Right lobe of liver (tissue), 6 donors: ENCODE results near the gene CAND2. TPM values are rescaled to one million over a fixed set of nuclear protein-coding genes. Genes with fewer than 3 reads are reported as not detected.

Experiments used
- ATAC-seq, 4 donors: fragments of 200-7000 bp; cut with Tn5 transposase; one replicate each; pipeline ENCODE4 v1.9.1; 2020; ENCODE audit warnings: mild to moderate bottlenecking in 4 of 4, moderate library complexity in 4 of 4
- DNase-seq, 3 donors: peaks; one replicate each; pipeline ENCODE4 v3.0.0-alpha.2; 2020
- H3K27ac ChIP-seq, 3 donors: fragments of 200-600 bp; one replicate each; pipeline ENCODE4 v1.8.0; 2022
- H3K27me3 ChIP-seq, 2 donors: fragments of 200-600 bp; one replicate each; pipeline ENCODE4 v1.8.0; 2022
- H3K36me3 ChIP-seq, 4 donors: fragments of 200-600 bp; sonication (generic) in 1 of 4; one replicate each; pipeline versions ENCODE4 v1.5.1 to v1.8.0; 2017 to 2022; ENCODE audit warnings: control low read depth in 1 of 4
- H3K4me1 ChIP-seq, 4 donors: fragments of 200-600 bp; sonication (generic) in 1 of 4; one replicate each; pipeline versions ENCODE4 v1.5.1 to v1.8.0; 2017 to 2022; ENCODE audit warnings: control low read depth in 1 of 4
- H3K4me3 ChIP-seq, 3 donors: fragments of 200-600 bp; one replicate each; pipeline ENCODE4 v1.8.0; 2022
- H3K9me3 ChIP-seq, 4 donors: fragments of 200-600 bp; sonication (generic) in 1 of 4; one replicate each; pipeline versions ENCODE4 v1.5.1 to v1.8.0; 2017 to 2022; ENCODE audit warnings: control low read depth in 1 of 4
- POLR2A ChIP-seq: fragments of 450-650 bp; IDR thresholded peaks from one replicate; pipeline ENCODE4 v1.6.1; 2017; ENCODE audit warnings: antibody characterized with exemption, mild to moderate bottlenecking
- WGBS: methylation state at CpG from one replicate; pipeline ENCODE4 v1.1.6; 2018; ENCODE audit warnings: low coverage, low lambda C conversion rate; ENCODE audit not compliant: insufficient coverage; ENCODE audit errors: missing lambda C conversion rate; 5-methylcytosine and 5-hydroxymethylcytosine counted together
- intact Hi-C, 2 donors: fragments of 100-400 bp; cut with DNase I; formaldehyde crosslinking; loops; one replicate each; pipeline versions ENCODE4 v1.11.2 to v1.14.1; 2022
- total RNA-seq, 6 experiments: library from RNA; depleted of rRNA in 2 of 6; stranded (reverse); fragments of >200 nt in 2 of 6; fragmentation: NEBNext Ultra II Directional in 3 of 6; extraction: Animal tissue kit (Norgen Biotek cat#: 25700) in 3 of 6; gene quantifications; one replicate each; pipeline versions ENCODE4 v1.1.0 to v1.2.4, GENCODE V29; 2016 to 2023
- TF ChIP-seq, protein P1 (sequence below), 4 donors: fragments of 200-600 bp in 3 of 4; fragments of 450-650 bp in 1 of 4; IDR thresholded peaks; one replicate each; pipeline versions ENCODE4 v1.5.1 to v1.8.0; 2016 to 2022; ENCODE audit warnings: antibody characterized with exemption in 4 of 4, mild to moderate bottlenecking in 2 of 4
- donor health status: DM: no; HTN: yes; CAD: no.
- donor health status: DM: no; HTN: no; CAD: no.
- donor health status: DM: no; HTN: no; CAD: no.
- donor health status: DM: no; HTN: yes; CAD: no.
- donor health status: DM: no; HTN: yes; CAD: no.

Gene CAND2
- total RNA-seq, 6 experiments from 2014 or later: 0.61 to 4.4 (median 0.77) TPM

DNA sequence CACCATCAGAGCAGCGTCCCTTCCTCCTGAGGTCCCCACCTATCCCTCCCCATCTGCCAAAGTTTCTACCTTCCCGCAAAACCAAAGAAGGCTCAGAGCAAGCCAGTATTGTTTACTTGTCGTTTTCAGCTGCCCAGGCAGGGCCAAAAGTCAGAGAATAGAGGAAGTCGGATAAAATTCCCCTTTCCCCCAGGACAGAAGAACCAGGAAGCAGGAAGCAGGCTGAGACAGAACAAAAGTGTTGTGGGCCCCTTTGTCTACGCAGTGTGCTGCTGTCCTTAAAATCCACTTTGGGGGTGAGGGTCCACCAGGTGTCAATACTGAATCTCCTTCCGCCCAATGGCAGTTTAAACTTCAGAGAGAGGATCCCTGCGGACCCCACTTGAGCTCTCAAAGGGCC lies 63.4 kb downstream of the CAND2 start:
- TF ChIP-seq, protein P1, sequence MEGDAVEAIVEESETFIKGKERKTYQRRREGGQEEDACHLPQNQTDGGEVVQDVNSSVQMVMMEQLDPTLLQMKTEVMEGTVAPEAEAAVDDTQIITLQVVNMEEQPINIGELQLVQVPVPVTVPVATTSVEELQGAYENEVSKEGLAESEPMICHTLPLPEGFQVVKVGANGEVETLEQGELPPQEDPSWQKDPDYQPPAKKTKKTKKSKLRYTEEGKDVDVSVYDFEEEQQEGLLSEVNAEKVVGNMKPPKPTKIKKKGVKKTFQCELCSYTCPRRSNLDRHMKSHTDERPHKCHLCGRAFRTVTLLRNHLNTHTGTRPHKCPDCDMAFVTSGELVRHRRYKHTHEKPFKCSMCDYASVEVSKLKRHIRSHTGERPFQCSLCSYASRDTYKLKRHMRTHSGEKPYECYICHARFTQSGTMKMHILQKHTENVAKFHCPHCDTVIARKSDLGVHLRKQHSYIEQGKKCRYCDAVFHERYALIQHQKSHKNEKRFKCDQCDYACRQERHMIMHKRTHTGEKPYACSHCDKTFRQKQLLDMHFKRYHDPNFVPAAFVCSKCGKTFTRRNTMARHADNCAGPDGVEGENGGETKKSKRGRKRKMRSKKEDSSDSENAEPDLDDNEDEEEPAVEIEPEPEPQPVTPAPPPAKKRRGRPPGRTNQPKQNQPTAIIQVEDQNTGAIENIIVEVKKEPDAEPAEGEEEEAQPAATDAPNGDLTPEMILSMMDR (IDR thresholded peaks at IDR 0.05): no peak
- no peak for TF ChIP-seq POLR2A
- WGBS: 63% methylated on average over 4 of the region's 7 CpGs
- ATAC-seq: peak; percentile 20 to 56 (median 26)
- no peak for DNase-seq
- Histone ChIP-seq H3K4me3 (no peak overlapping the region), H3K36me3 (no peaks in the 10 kb centered on the region), H3K4me1 (no peaks in the 10 kb centered on the region), H3K27me3 (no peaks in the 10 kb centered on the region), H3K27ac (no peak overlapping the region), H3K9me3 (no peaks in the 10 kb centered on the region)
- intact Hi-C loops: no loop called here

DNA sequence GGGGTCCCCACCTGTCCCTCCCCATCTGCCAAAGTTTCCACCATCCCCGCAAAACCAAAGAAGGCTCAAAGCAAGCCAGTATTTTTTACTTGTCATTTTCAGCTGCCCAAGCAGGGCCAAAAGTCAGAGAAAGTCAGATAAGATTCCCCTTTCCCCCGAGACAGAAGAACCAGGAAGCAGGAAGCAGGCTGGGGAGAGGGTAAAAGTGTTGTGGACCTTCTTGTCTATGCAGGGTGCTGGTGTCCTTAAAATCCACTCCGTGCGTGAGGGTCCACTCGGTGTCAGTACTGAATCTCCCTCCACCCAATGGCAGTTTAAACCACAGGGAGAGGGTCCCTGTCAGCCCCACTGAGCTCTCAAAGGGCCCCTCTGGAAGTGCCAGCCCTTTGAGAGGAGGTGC lies 65.1 kb downstream of the CAND2 start:
- Histone ChIP-seq H3K36me3 (no peaks in the 10 kb centered on the region), H3K27ac (no peak overlapping the region), H3K9me3 (no peaks in the 10 kb centered on the region), H3K27me3 (no peaks in the 10 kb centered on the region), H3K4me3 (no peak overlapping the region), H3K4me1 (no peaks in the 10 kb centered on the region)
- TF ChIP-seq, protein P1 (IDR thresholded peaks at IDR 0.05): no peak
- TF ChIP-seq POLR2A: no peak
- WGBS: 45% methylated on average over 4 of the region's 5 CpGs
- no peak for DNase-seq
- ATAC-seq: no peak
- intact Hi-C loops: no loop called here

DNA sequence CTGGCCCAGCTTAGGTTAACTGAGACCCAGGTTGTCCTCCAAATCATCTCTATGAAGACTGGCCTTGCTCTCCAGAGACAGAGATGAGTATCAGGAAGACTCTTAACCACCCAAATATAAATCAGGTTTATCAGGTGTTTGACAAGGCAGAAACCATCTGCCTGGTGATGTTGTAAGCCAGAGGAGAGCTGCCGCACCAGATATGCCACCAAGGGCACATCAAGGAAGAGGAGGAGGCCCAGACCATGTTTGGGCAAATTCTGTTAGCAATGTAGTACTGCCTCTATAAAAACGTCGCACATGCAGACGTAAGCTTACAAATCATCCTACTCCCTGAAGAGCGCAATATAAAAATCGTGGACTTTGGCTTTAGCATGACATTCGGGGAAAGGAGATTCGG lies 65.9 kb downstream of the CAND2 start:
- intact Hi-C loops: no loop called here
- no peaks in the 10 kb centered on the region for H3K9me3 ChIP-seq
- no peak for DNase-seq
- no peaks in the 10 kb centered on the region for H3K27me3 ChIP-seq
- 92% methylated on average over 7 of the region's 8 CpGs for WGBS
- H3K4me1 ChIP-seq: no peaks in the 10 kb centered on the region
- TF ChIP-seq, protein P1 (IDR thresholded peaks at IDR 0.05): no peak
- no peak for TF ChIP-seq POLR2A
- ATAC-seq: no peak
- H3K36me3 ChIP-seq: no peaks in the 10 kb centered on the region
- no peak overlapping the region for H3K4me3 ChIP-seq
- H3K27ac ChIP-seq: no peak overlapping the region

DNA sequence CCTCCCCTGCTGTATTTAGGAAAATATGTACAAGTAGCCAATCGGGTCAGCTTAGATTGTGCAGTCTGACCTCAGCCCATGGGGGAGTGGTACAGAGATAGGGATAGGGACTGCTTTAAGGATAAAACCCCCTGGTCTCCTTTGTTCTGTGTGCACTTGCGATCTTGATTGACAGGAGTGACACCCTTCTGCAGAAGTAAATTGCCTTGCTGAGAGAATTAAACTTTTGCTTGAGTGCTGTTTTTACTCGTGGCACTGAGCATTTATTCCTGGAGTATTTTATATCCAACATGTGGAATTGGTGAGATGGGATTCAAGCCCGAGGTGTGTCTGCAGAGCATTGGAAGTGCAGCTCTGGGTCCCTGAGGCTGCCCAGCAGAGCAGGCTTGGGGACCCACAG lies 68.8 kb downstream of the CAND2 start:
- ATAC-seq (no peak), DNase-seq (no peak)
- TF ChIP-seq, protein P1 (IDR thresholded peaks at IDR 0.05): no peak
- no peak for TF ChIP-seq POLR2A
- H3K9me3 ChIP-seq: no peaks in the 10 kb centered on the region
- no peaks in the 10 kb centered on the region for H3K36me3 ChIP-seq
- 68% methylated on average over 4 of the region's 4 CpGs for WGBS
- H3K4me1 ChIP-seq: peaks cover 0 to 3% (median 0%) of the 10 kb centered on the region in 4 donors
- H3K4me3 ChIP-seq: no peak overlapping the region
- intact Hi-C loops: loop anchor here in 1 of 2 donors (5.0 kb wide), 1 partner anchor 122 kb away; no protein-coding TSS in a partner anchor
- no peak overlapping the region for H3K27ac ChIP-seq
- no peaks in the 10 kb centered on the region for H3K27me3 ChIP-seq

DNA sequence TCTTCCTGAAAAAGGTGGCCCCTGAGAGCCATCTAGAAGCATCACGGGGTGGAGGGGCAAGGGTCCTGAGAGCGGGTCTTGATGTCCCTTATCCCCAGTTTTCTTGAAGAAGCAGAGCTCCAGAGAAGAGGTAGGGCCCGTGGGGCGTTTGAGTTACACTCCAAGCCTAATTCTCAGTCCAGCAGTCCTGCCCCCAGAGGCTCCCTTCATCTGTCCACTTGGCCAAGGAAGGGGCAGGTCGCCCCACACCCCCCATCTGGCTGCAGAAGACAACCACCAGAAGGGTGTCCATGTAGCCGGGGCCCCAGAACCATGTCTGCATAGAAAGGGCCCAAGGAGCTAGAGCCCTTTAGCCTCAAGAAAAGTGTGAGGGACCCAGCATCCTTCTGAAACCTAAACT lies 70.4 kb downstream of the CAND2 start:
- H3K9me3 ChIP-seq: no peaks in the 10 kb centered on the region
- TF ChIP-seq, protein P1 (IDR thresholded peaks at IDR 0.05): no peak
- TF ChIP-seq POLR2A: no peak
- H3K36me3 ChIP-seq: no peaks in the 10 kb centered on the region
- DNase-seq: no peak
- no peak for ATAC-seq
- intact Hi-C loops: loop anchor here in 1 of 2 donors (5.0 kb wide), 1 partner anchor 120 kb away; no protein-coding TSS in a partner anchor
- no peak overlapping the region for H3K4me3 ChIP-seq
- WGBS: 17% methylated on average over 1 of the region's 6 CpGs
- no peaks in the 10 kb centered on the region for H3K27me3 ChIP-seq
- H3K4me1 ChIP-seq: peaks cover 0 to 12% (median 2%) of the 10 kb centered on the region in 4 donors
- no peak overlapping the region for H3K27ac ChIP-seq
